Spinal cord (tissue), 10 donors: ENCODE data around the gene DAAM2. TPM values are rescaled to one million over a fixed set of nuclear protein-coding genes. Genes with fewer than 3 reads are reported as not detected.

Experiments
- DNase-seq, 6 donors: peaks; one replicate each; pipeline versions ENCODE4 v3.0.0 to v3.0.0-alpha.2; 2013 to 2015; ENCODE audit warnings: low spot score in 6 of 6, low read depth in 4 of 6
- H3K27ac ChIP-seq: one replicate; pipeline ENCODE4 v1.5.1; 2013; ENCODE audit warnings: low read depth, low read length, control low read depth
- H3K27me3 ChIP-seq: one replicate; pipeline ENCODE4 v1.6.1; 2013; ENCODE audit warnings: low read length; ENCODE audit not compliant: control insufficient read depth, insufficient read depth
- H3K36me3 ChIP-seq: one replicate; pipeline ENCODE4 v1.6.1; 2013; ENCODE audit warnings: low read length; ENCODE audit not compliant: control insufficient read depth, insufficient read depth
- H3K4me1 ChIP-seq: one replicate; pipeline ENCODE4 v1.6.1; 2013; ENCODE audit warnings: low read length; ENCODE audit not compliant: control insufficient read depth, insufficient read depth
- H3K4me3 ChIP-seq: one replicate; pipeline ENCODE4 v1.5.1; 2013; ENCODE audit warnings: low read depth, low read length, control low read depth
- H3K9me3 ChIP-seq: one replicate; pipeline ENCODE4 v1.6.1; 2013; ENCODE audit warnings: low read length; ENCODE audit not compliant: control insufficient read depth, insufficient read depth
- WGBS: methylation state at CpG from one replicate; pipeline ENCODE4 v1.1.5; 2013; ENCODE audit warnings: missing lambda C conversion rate; ENCODE audit not compliant: insufficient coverage; 5-methylcytosine and 5-hydroxymethylcytosine counted together
- polyA plus RNA-seq, 2 donors: library from polyadenylated mRNA; unstranded; fragments of 120-200 nt; gene quantifications; one replicate each; pipeline ENCODE4 v1.2.1, GENCODE V29; 2013; ENCODE audit not compliant: insufficient read length in 2 of 2
- total RNA-seq, 2 donors: library from RNA; depleted of rRNA in 1 of 2; stranded (reverse); fragments of 120-200 nt in 1 of 2; fragments of >200 nt in 1 of 2; gene quantifications; one replicate each; pipeline versions ENCODE4 v1.2.3 to v1.2.4, GENCODE V29; 2013 to 2014
- donor health status: healthy.

Gene DAAM2
- total and polyA plus RNA-seq, 4 donors = 79.5 to 159 (median 107) TPM

GRCh38 chr6:39849764-39850163 lies 57.6 kb downstream of the DAAM2 start:
- Histone ChIP-seq H3K27me3 (no peaks in the 10 kb centered on the region), H3K4me3 (no peak overlapping the region), H3K4me1 (peaks cover 22% of the 10 kb centered on the region), H3K9me3 (no peaks in the 10 kb centered on the region), H3K36me3 (peaks cover 10% of the 10 kb centered on the region), H3K27ac (no peak overlapping the region)
- 82% methylated on average over 6 of the region's 6 CpGs for WGBS
- DNase-seq = no peak

GRCh38 chr6:39850736-39851297 lies 58.6 kb downstream of the DAAM2 start:
- Histone ChIP-seq H3K27ac (no peak overlapping the region), H3K27me3 (no peaks in the 10 kb centered on the region), H3K4me3 (no peak overlapping the region), H3K36me3 (peaks cover 5% of the 10 kb centered on the region), H3K4me1 (peaks cover 22% of the 10 kb centered on the region), H3K9me3 (no peaks in the 10 kb centered on the region)
- peak in 1 of 6 donors; percentile 22 for DNase-seq
- 83% methylated on average over 2 of the region's 2 CpGs for WGBS

- Histone ChIP-seq H3K4me3 (no peak overlapping the region), H3K27ac (no peak overlapping the region), H3K36me3 (peaks cover 9% of the 10 kb centered on the region), H3K27me3 (no peaks in the 10 kb centered on the region), H3K9me3 (no peaks in the 10 kb centered on the region), H3K4me1 (peaks cover 22% of the 10 kb centered on the region)
- no peak for DNase-seq
- 92% methylated on average over 4 of the region's 4 CpGs for WGBS
Observed at GRCh38 chr6:39851331-39851730, 59.2 kb downstream of the DAAM2 start.

- peaks cover 15% of the 10 kb centered on the region for H3K4me1 ChIP-seq
- H3K4me3 ChIP-seq = no peak overlapping the region
- no peaks in the 10 kb centered on the region for H3K9me3 ChIP-seq
- no peaks in the 10 kb centered on the region for H3K27me3 ChIP-seq
- no peak overlapping the region for H3K27ac ChIP-seq
- peaks cover 12% of the 10 kb centered on the region for H3K36me3 ChIP-seq
- DNase-seq = no peak
- 99% methylated on average over 6 of the region's 9 CpGs for WGBS
Observed at GRCh38 chr6:39852324-39852723, 60.1 kb downstream of the DAAM2 start.

- peaks cover 12% of the 10 kb centered on the region for H3K36me3 ChIP-seq
- H3K4me3 ChIP-seq = no peak overlapping the region
- no peaks in the 10 kb centered on the region for H3K27me3 ChIP-seq
- DNase-seq = no peak
- H3K27ac ChIP-seq = no peak overlapping the region
- 72% methylated on average over 3 of the region's 3 CpGs for WGBS
- peaks cover 9% of the 10 kb centered on the region for H3K4me1 ChIP-seq
- no peaks in the 10 kb centered on the region for H3K9me3 ChIP-seq
Observed at GRCh38 chr6:39853604-39854003, 61.4 kb downstream of the DAAM2 start.

- Histone ChIP-seq H3K36me3 (peaks cover 12% of the 10 kb centered on the region), H3K27me3 (no peaks in the 10 kb centered on the region), H3K4me1 (peaks cover 4% of the 10 kb centered on the region), H3K9me3 (no peaks in the 10 kb centered on the region), H3K27ac (no peak overlapping the region), H3K4me3 (no peak overlapping the region)
- no peak for DNase-seq
- 91% methylated on average over 5 of the region's 7 CpGs for whole genome bisulfite sequencing
Observed at GRCh38 chr6:39855356-39855995, 63.3 kb downstream of the DAAM2 start.

- H3K27ac ChIP-seq = no peak overlapping the region
- peaks cover 4% of the 10 kb centered on the region for H3K4me1 ChIP-seq
- no peaks in the 10 kb centered on the region for H3K9me3 ChIP-seq
- DNase-seq = no peak
- peaks cover 10% of the 10 kb centered on the region for H3K36me3 ChIP-seq
- WGBS = 100% methylated on average over 1 of the region's 2 CpGs
- H3K27me3 ChIP-seq = no peaks in the 10 kb centered on the region
- H3K4me3 ChIP-seq = no peak overlapping the region
Observed at GRCh38 chr6:39859025-39859424, 66.8 kb downstream of the DAAM2 start.

GRCh38 chr6:39861663-39862062 lies 69.5 kb downstream of the DAAM2 start:
- 75% methylated on average over 2 of the region's 3 CpGs for WGBS
- no peak overlapping the region for H3K27ac ChIP-seq
- no peaks in the 10 kb centered on the region for H3K27me3 ChIP-seq
- peaks cover 9% of the 10 kb centered on the region for H3K36me3 ChIP-seq
- peaks cover 4% of the 10 kb centered on the region for H3K4me1 ChIP-seq
- no peak overlapping the region for H3K4me3 ChIP-seq
- H3K9me3 ChIP-seq = no peaks in the 10 kb centered on the region
- DNase-seq = no peak

- WGBS = 54% methylated on average over 13 of the region's 15 CpGs
- DNase-seq = peak in 1 of 6 donors; percentile 38
- H3K27ac ChIP-seq = no peak overlapping the region
- no peaks in the 10 kb centered on the region for H3K9me3 ChIP-seq
- H3K36me3 ChIP-seq = peaks cover 12% of the 10 kb centered on the region
- H3K4me1 ChIP-seq = peaks cover 1% of the 10 kb centered on the region
- no peaks in the 10 kb centered on the region for H3K27me3 ChIP-seq
- no peak overlapping the region for H3K4me3 ChIP-seq
Observed at GRCh38 chr6:39865011-39865888, 73.1 kb downstream of the DAAM2 start.
